ENCODE measurements around the gene IGFL1. TPM values are rescaled to one million over a fixed set of nuclear protein-coding genes. Genes with fewer than 3 reads are reported as not detected.
"Not testable (repeated sequence)": the region's sequence is repeated elsewhere in the genome, so short reads cannot be mapped to it uniquely, and the experiment has no call there.

Gene IGFL1
- total and polyA plus RNA-seq, 2 of the 4 experiments (the other 2 are of a cell fraction), result not detected

DNA sequence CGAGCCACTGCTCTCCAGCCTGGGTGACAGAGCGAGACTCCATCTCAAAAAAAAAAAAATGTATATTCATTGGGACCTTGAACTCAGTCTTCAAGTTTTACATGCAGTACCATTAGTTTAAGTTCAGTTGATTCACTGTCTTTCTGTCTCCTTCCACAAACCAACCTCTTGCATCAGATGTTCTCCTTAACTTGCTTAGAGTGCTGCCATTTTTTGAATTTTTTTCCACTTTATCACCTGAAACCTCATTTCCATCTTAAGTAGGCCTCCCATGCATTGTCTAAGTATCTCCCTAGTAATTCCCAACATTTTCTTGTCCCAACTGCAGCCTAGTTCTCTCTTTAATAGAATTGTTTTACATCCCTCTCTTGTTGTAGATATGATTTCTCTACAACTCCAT is 8.6 kb downstream of the IGFL1 start:
- H3K36me3 ChIP-seq (ENCODE audit: control insufficient read depth, insufficient read depth, low read length), result not testable (repeated sequence)

More for the DNA sequence above, 8.6 kb downstream of the IGFL1 start:
- H2BK120ac ChIP-seq (ENCODE audit: low read depth, low read length); H2BK5ac ChIP-seq (ENCODE audit: low read depth, low read length, poor library complexity, severe bottlenecking); H3K4ac ChIP-seq (ENCODE audit: low read depth, low read length); ATAC-seq (ENCODE audit: low read depth); H2AK9ac ChIP-seq (replicated peaks; ENCODE audit: low read depth, low read length, poor library complexity); DNase-seq; H2AK5ac ChIP-seq (ENCODE audit: low read depth, low read length); H4K8ac ChIP-seq (ENCODE audit: low read depth in 2 of 2, low read length in 2 of 2); H3K27ac ChIP-seq (ENCODE audit: insufficient read depth, low read length); H3K14ac ChIP-seq (replicated peaks; ENCODE audit: low read depth, low read length); H4K91ac ChIP-seq (ENCODE audit: insufficient read depth, low read depth, low read length); in situ Hi-C loops (cut with MboI; ENCODE audit: low sequenced_read_pairs); dilution Hi-C loops (cut with HindIII; ENCODE audit: low sequenced_read_pairs, unreplicated experiment); H3K4me3 ChIP-seq (ENCODE audit: insufficient read depth, low read depth, low read length); intact Hi-C loops (cut with micrococcal nuclease); H3K9me3 ChIP-seq (ENCODE audit: control insufficient read depth, insufficient read depth, low read length); H4K20me1 ChIP-seq (ENCODE audit: insufficient read depth, low read length); H2BK15ac ChIP-seq (ENCODE audit: low read depth, low read length); H4K5ac ChIP-seq (ENCODE audit: low read depth, low read length); H3K9ac ChIP-seq (ENCODE audit: low read depth, low read length); H3K9me1 ChIP-seq (ENCODE audit: insufficient read depth, low read length); H3K4me2 ChIP-seq (ENCODE audit: low read depth, low read length); CTCF ChIA-PET; H3K56ac ChIP-seq (ENCODE audit: extremely low read depth, insufficient read depth, low read length); H3K79me1 ChIP-seq (ENCODE audit: low read depth in 1 of 2, low read length in 2 of 2); BruUV-seq (replicated peaks); H3K18ac ChIP-seq (ENCODE audit: low read depth, low read length); H2BK20ac ChIP-seq (ENCODE audit: low read depth, low read length); H3K23ac ChIP-seq (ENCODE audit: low read depth, low read length); POLR2A ChIA-PET (ENCODE audit: unreplicated experiment); H2AFZ ChIP-seq (replicated peaks; ENCODE audit: low read length, poor library complexity); H3K4me1 ChIP-seq (ENCODE audit: control insufficient read depth, insufficient read depth, low read length): not testable (repeated sequence)
- H3K27me3 ChIP-seq (ENCODE audit: control insufficient read depth, insufficient read depth, low read length), result peaks cover 25% of the 10 kb centered on the region
- WGBS, 2 experiments (ENCODE audit: extremely low coverage in 2 of 2, insufficient read length in 1 of 2), result no CpG with 5 or more reads among the region's 2 CpGs
